Upper lobe of right lung (tissue), 1 donor: ENCODE results near the gene KIRREL2. TPM values are rescaled to one million over a fixed set of nuclear protein-coding genes. Genes with fewer than 3 reads are reported as not detected.

Source experiments
- ATAC-seq: fragments of 200-7000 bp; cut with Tn5 transposase; one replicate; pipeline ENCODE4 v1.9.1; 2020; ENCODE audit warnings: mild to moderate bottlenecking, moderate library complexity
- DNase-seq: peaks from one replicate; pipeline ENCODE4 v3.0.0-alpha.2; 2020
- H3K27ac ChIP-seq: fragments of 200-600 bp; one replicate; pipeline ENCODE4 v1.8.0; 2022
- H3K27me3 ChIP-seq: fragments of 200-600 bp; one replicate; pipeline ENCODE4 v1.8.0; 2022; ENCODE audit warnings: mild to moderate bottlenecking
- H3K36me3 ChIP-seq: fragments of 200-600 bp; one replicate; pipeline ENCODE4 v1.8.0; 2022
- H3K4me1 ChIP-seq: fragments of 200-600 bp; one replicate; pipeline ENCODE4 v1.8.0; 2022
- H3K4me3 ChIP-seq: fragments of 200-600 bp; one replicate; pipeline ENCODE4 v1.8.0; 2022; ENCODE audit warnings: mild to moderate bottlenecking
- H3K9me3 ChIP-seq: fragments of 200-600 bp; one replicate; pipeline ENCODE4 v1.8.0; 2022
- CTCF ChIP-seq: fragments of 200-600 bp; IDR thresholded peaks from one replicate; pipeline ENCODE4 v1.8.0; 2022; ENCODE audit warnings: antibody characterized with exemption
- intact Hi-C: fragments of 100-400 bp; cut with DNase I; formaldehyde crosslinking; loops from one replicate; pipeline ENCODE4 v1.11.0; 2022
- total RNA-seq: library from RNA; stranded (reverse); fragmentation: NEBNext Ultra II Directional; extraction: Animal tissue kit (Norgen Biotek cat#: 25700); gene quantifications from one replicate; pipeline ENCODE4 v1.2.1, GENCODE V29; 2021
- donor health status: DM: no; HTN: yes; CAD: no; lungs with severe emphysema.

Gene KIRREL2
- total RNA-seq, 1 donor from 2014 or later, result not detected

- Histone ChIP-seq H3K36me3 (peaks cover 41% of the 10 kb centered on the region), H3K27me3 (no peaks in the 10 kb centered on the region), H3K9me3 (no peaks in the 10 kb centered on the region), H3K4me1 (peaks cover 22% of the 10 kb centered on the region), H3K4me3 (peak overlapping the region; percentile 84), H3K27ac (peak overlapping the region; percentile 86)
- no peak for ATAC-seq
- intact Hi-C loops, result no loop called here
- TF ChIP-seq CTCF, result no peak
- no peak for DNase-seq
Observed at GRCh38 chr19:35898499-35898809, 41.7 kb downstream of the KIRREL2 start.

GRCh38 chr19:35899547-35900214, 43.0 kb downstream of the KIRREL2 start:
- Histone ChIP-seq H3K4me1 (peaks cover 28% of the 10 kb centered on the region), H3K27me3 (no peaks in the 10 kb centered on the region), H3K9me3 (no peaks in the 10 kb centered on the region), H3K36me3 (peaks cover 29% of the 10 kb centered on the region), H3K27ac (peak overlapping the region; percentile 86), H3K4me3 (peak overlapping the region; percentile 84)
- no peak for TF ChIP-seq CTCF
- ATAC-seq, result peak; percentile 83
- DNase-seq, result peak; percentile 93
- intact Hi-C loops, result no loop called here

- Histone ChIP-seq H3K9me3 (no peaks in the 10 kb centered on the region), H3K27me3 (no peaks in the 10 kb centered on the region), H3K27ac (peak overlapping the region; percentile 86), H3K4me1 (peaks cover 28% of the 10 kb centered on the region), H3K4me3 (peak overlapping the region; percentile 84), H3K36me3 (peaks cover 14% of the 10 kb centered on the region)
- DNase-seq (no peak), ATAC-seq (no peak)
- no peak for TF ChIP-seq CTCF
- intact Hi-C loops, result no loop called here
Observed at GRCh38 chr19:35901055-35901644, 44.4 kb downstream of the KIRREL2 start.

- peak within 1 kb of the TSS; percentile 67 for H3K27ac ChIP-seq
- peaks cover 5% of the 10 kb centered on the region for H3K36me3 ChIP-seq
- TF ChIP-seq CTCF, result no peak
- H3K4me3 ChIP-seq, result peak within 1 kb of the TSS; percentile 84
- H3K9me3 ChIP-seq, result no peaks in the 10 kb centered on the region
- intact Hi-C loops, result no loop called here
- no peaks in the 10 kb centered on the region for H3K27me3 ChIP-seq
- DNase-seq, result no peak
- ATAC-seq, result no peak
- peaks cover 33% of the 10 kb centered on the region for H3K4me1 ChIP-seq
Observed at GRCh38 chr19:35901854-35902661, 45.3 kb downstream of the KIRREL2 start, which contains the start of gene HCST. Gene HCST (plus strand): TSS chr19:35902529. CDS start chr19:35902594, 65 bp downstream.

GRCh38 chr19:35902870-35903475, 46.3 kb downstream of the KIRREL2 start:
- peak overlapping the region; percentile 84 for H3K4me3 ChIP-seq
- peaks cover 28% of the 10 kb centered on the region for H3K4me1 ChIP-seq
- no peaks in the 10 kb centered on the region for H3K9me3 ChIP-seq
- peak overlapping the region; percentile 67 for H3K27ac ChIP-seq
- H3K27me3 ChIP-seq, result no peaks in the 10 kb centered on the region
- TF ChIP-seq CTCF, result no peak
- DNase-seq, result no peak
- no peak for ATAC-seq
- intact Hi-C loops, result no loop called here
- no peaks in the 10 kb centered on the region for H3K36me3 ChIP-seq
